Fibroblast of the aortic adventitia (primary cell): ENCODE measurements around the gene CNNM2. TPM values are rescaled to one million over a fixed set of nuclear protein-coding genes. Genes with fewer than 3 reads are reported as not detected.
A peak's percentile ranks its signal among the peaks of the same experiment; 100 is the strongest.

Experiments
- DNase-seq: peaks from one replicate; pipeline ENCODE4 v3.0.0-alpha.2; 2010; ENCODE audit warnings: low read depth
- H3K4me3 ChIP-seq: 2 replicates; pipeline ENCODE4 v1.5.1; 2011; ENCODE audit warnings: low read depth, mild to moderate bottlenecking, control low read depth, low read length, moderate library complexity
- total RNA-seq: library from RNA; depleted of rRNA; stranded (reverse); fragments of >200 nt; gene quantifications from 2 replicates; pipeline ENCODE4 v1.2.3, GENCODE V29; 2012; ENCODE audit warnings: low replicate concordance
- TF ChIP-seq, protein P1 (sequence below): IDR thresholded peaks from 2 replicates; pipeline ENCODE4 v1.5.1; 2011; ENCODE audit warnings: mild to moderate bottlenecking, low read length, control low read depth, inconsistent platforms; ENCODE audit not compliant: insufficient read depth

The CNNM2 gene
- total RNA-seq, 1 donor: 6.1 TPM

DNA sequence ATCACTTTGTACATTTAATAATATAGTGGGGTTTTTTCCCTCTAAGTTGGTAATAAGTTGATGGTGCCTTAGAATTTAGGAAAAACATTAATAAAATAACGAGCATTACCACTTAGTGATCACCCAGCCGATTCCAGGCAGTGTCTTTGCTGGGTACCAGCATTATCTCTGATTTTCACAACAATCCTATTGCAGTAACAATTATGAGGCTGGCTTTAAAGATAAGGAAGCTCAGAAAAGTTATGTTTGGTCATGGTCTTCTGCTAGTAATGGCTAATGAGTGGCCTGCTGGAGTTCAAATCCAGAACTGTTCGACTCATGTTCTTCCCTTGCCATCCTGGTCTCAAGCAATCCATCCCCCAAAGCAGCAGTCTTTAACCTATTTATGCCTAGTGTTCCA lies 127.9 kb downstream of the CNNM2 start:
- TF ChIP-seq, protein P1, sequence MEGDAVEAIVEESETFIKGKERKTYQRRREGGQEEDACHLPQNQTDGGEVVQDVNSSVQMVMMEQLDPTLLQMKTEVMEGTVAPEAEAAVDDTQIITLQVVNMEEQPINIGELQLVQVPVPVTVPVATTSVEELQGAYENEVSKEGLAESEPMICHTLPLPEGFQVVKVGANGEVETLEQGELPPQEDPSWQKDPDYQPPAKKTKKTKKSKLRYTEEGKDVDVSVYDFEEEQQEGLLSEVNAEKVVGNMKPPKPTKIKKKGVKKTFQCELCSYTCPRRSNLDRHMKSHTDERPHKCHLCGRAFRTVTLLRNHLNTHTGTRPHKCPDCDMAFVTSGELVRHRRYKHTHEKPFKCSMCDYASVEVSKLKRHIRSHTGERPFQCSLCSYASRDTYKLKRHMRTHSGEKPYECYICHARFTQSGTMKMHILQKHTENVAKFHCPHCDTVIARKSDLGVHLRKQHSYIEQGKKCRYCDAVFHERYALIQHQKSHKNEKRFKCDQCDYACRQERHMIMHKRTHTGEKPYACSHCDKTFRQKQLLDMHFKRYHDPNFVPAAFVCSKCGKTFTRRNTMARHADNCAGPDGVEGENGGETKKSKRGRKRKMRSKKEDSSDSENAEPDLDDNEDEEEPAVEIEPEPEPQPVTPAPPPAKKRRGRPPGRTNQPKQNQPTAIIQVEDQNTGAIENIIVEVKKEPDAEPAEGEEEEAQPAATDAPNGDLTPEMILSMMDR: no peak
- no peak for DNase-seq
- H3K4me3 ChIP-seq: no peak overlapping the region

DNA sequence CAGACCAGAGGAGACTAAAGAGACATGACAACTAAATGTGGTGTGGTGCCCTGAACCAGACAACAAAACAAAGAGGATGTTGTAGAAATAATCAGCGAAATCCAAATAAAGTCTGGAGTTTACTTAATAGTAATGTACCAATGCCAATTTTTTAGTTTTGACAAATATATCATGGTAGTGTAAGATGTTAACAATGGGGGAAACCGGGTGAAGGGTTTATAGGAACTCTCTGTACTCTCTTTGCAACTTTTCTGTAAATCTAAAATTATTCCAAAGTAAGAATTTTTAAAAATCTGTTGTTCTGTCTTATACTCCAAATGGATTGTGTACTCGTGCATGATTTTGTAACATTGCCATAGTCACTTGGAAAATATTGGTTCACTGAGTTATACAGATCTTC lies 129.3 kb downstream of the CNNM2 start:
- TF ChIP-seq, protein P1: no peak
- DNase-seq: no peak
- no peak overlapping the region for H3K4me3 ChIP-seq

DNA sequence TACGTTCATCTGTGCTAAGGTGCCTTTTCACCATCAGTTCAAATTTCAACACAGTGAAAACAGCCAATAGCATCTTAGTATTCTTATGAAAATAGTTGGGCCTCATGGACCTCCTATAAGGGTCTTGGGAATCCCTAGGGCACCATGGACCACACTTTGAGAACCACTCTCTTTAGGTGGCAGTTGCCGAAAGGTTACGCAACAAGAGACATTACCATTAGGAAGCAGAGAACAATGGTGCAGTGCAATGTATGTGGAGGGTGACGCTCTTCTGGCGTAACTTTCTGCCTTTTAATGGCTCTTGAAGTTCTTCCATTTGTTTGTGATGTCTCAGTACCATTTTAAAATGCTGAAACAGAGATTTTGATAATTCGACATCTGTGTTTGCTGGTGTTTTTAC lies 131.1 kb downstream of the CNNM2 start:
- TF ChIP-seq, protein P1: no peak
- H3K4me3 ChIP-seq: no peak overlapping the region
- DNase-seq: no peak

DNA sequence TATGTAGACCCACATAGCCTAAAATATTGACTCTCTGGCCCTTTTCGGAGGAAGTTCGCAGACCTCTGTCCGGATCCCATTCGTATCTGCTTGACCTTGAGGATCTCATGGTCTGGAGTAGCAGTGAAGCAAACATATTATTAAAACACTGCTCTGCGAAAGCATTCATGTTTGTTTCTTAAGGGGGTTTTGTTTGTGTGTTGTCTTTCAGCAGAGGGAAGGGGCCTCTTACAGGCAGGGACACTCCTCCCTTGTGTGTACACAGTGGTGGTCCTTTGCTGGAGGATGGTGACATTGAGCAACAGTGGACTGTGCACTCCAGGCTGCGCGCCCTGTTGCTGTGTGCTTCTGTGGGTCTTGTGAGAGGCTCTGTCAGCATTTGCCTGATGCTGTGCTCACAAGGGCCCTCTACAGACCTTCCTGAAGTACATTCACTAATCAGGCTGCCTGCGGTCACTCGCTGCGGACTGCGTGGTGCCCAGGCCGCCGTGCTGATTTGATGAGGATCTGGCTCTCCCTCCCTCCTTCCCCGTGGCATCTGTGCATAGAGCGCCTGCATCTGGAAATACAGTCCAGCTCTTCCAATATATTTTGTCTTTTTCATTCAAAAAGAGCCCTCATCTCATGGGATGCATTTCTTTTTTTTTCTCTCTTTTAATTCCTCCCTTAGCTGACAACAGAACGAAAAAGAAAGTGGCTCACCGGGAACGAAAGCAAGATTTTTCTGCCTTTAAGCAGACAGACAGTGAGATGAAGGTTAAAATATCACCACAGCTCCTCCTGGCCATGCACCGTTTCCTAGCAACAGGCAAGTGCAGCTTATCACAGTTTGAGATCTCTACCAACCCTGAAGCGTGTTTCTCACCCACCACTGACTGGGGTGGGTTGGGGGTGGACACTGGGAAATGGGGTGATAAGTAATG lies 135.8 kb downstream of the CNNM2 start:
- TF ChIP-seq, protein P1: peak; percentile 68
- peak; percentile 83 for DNase-seq
- peak overlapping the region; percentile 58 for H3K4me3 ChIP-seq

DNA sequence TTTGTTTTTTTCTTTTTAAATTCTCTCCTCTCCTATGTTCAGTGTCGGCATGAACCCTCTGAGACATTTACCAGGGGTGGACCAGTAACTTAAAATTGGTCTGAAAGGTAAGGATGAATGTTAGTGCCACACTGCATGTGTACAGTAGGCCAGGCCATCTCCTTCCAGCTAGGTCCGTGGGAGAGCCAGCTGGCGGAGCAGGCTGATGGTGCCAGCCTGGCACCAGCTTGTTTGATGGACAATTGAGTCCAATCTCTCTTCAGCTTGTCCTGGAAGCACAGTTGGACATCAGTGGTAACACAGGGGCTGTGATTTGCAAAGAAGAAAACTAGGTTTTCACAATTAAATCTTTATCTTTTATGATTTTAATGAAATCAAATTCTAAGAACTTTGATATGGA lies 136.5 kb downstream of the CNNM2 start:
- TF ChIP-seq, protein P1: no peak
- H3K4me3 ChIP-seq: no peak overlapping the region
- DNase-seq: no peak

DNA sequence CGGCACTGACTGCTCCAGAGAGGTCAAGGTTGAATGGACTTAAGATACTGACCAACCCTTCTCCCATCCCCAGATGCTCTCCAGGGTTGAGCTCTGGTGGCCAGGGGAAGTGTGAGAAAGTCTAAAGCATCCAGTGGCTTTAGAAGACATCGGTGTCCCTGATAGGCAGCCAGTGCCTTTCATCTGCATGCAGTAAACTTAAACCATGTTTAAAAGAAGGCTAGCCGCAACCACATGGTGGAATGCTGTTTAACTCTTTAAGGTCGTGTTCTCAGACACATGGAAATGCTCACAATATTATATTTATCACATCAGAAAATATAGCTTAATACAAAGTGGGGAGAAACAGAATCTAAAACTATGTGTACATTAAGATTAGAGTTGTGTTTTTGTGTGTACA lies 137.0 kb downstream of the CNNM2 start:
- no peak overlapping the region for H3K4me3 ChIP-seq
- TF ChIP-seq, protein P1: no peak
- DNase-seq: no peak
